Gastroesophageal sphincter (tissue), 4 donors: Measurements from ENCODE around the gene SAMD4A. TPM values are rescaled to one million over a fixed set of nuclear protein-coding genes. Genes with fewer than 3 reads are reported as not detected.

Experiments
- ATAC-seq: fragments of 150-250 bp; one replicate; pipeline ENCODE4 v1.9.1; 2016; ENCODE audit warnings: mild to moderate bottlenecking, moderate library complexity
- H3K27ac ChIP-seq, 4 donors: fragments of 200-600 bp; sonication (generic) in 3 of 4; 1 replicate in 3 of 4; 2 replicates in 1 of 4; pipeline ENCODE4 v1.5.1; 2016 to 2019
- H3K27me3 ChIP-seq: fragments of 200-600 bp; sonication (generic); one replicate; pipeline ENCODE4 v1.5.1; 2019
- H3K36me3 ChIP-seq, 2 donors: fragments of 200-600 bp; sonication (generic); one replicate each; pipeline ENCODE4 v1.5.1; 2019; ENCODE audit warnings: control low read depth in 1 of 2
- H3K4me1 ChIP-seq, 3 donors: fragments of 200-600 bp; sonication (generic); 1 replicate in 2 of 3; 2 replicates in 1 of 3; pipeline ENCODE4 v1.5.1; 2016 to 2019; ENCODE audit warnings: control low read depth in 2 of 3
- H3K4me3 ChIP-seq, 2 donors: fragments of 200-600 bp; sonication (generic); one replicate each; pipeline ENCODE4 v1.5.1; 2019; ENCODE audit warnings: mild to moderate bottlenecking in 1 of 2, moderate library complexity in 1 of 2
- H3K9me3 ChIP-seq, 3 donors: fragments of 200-600 bp; sonication (generic); one replicate each; pipeline ENCODE4 v1.5.1; 2017 to 2019; ENCODE audit warnings: control low read depth in 2 of 3
- EP300 ChIP-seq: sonication (generic); formaldehyde crosslinking; IDR thresholded peaks from one replicate; pipeline ENCODE4 v1.6.1; 2017; ENCODE audit warnings: antibody characterized with exemption, mild to moderate bottlenecking
- POLR2A ChIP-seq, 2 donors: fragments of 450-650 bp; IDR thresholded peaks; one replicate each; pipeline ENCODE4 v1.6.1; 2017; ENCODE audit warnings: antibody characterized with exemption in 2 of 2, mild to moderate bottlenecking in 2 of 2, moderate library complexity in 1 of 2
- POLR2AphosphoS5 ChIP-seq: sonication (generic); formaldehyde crosslinking; IDR thresholded peaks from one replicate; pipeline ENCODE4 v1.6.1; 2017; ENCODE audit warnings: antibody characterized with exemption
- WGBS, 2 donors: methylation state at CpG; one replicate each; pipeline ENCODE4 v1.1.5; 2018; ENCODE audit warnings: low coverage in 1 of 2; 5-methylcytosine and 5-hydroxymethylcytosine counted together
- total RNA-seq, 4 donors: library from RNA; depleted of rRNA; stranded (reverse); fragments of >200 nt; gene quantifications; one replicate each; pipeline ENCODE4 v1.1.0, GENCODE V29; 2016
- TF ChIP-seq, protein P1 (sequence below), 4 experiments: fragments of 200-600 bp in 2 of 4; fragments of 450-650 bp in 2 of 4; sonication (generic) in 1 of 4; IDR thresholded peaks; one replicate each; pipeline ENCODE4 v1.5.1; 2017 to 2019; ENCODE audit warnings: antibody characterized with exemption in 4 of 4, mild to moderate bottlenecking in 2 of 4, moderate library complexity in 2 of 4

Gene SAMD4A
- total RNA-seq, 4 donors from 2014 or later, result 65.2 to 163 (median 89.7) TPM

- WGBS, 2 donors, result 56 to 70% methylated on average over 2 to 6 of the region's 6 CpGs
- no peak overlapping the region for H3K27ac ChIP-seq
- no peaks in the 10 kb centered on the region for H3K27me3 ChIP-seq
- no peak overlapping the region for H3K4me3 ChIP-seq
- H3K9me3 ChIP-seq, result no peaks in the 10 kb centered on the region
- no peaks in the 10 kb centered on the region for H3K4me1 ChIP-seq
- no peaks in the 10 kb centered on the region for H3K36me3 ChIP-seq
- ATAC-seq, result no peak
- TF ChIP-seq POLR2A (IDR thresholded peaks at IDR 0.05) (no peak), EP300 (no peak), POLR2AphosphoS5 (no peak)
- TF ChIP-seq, protein P1, sequence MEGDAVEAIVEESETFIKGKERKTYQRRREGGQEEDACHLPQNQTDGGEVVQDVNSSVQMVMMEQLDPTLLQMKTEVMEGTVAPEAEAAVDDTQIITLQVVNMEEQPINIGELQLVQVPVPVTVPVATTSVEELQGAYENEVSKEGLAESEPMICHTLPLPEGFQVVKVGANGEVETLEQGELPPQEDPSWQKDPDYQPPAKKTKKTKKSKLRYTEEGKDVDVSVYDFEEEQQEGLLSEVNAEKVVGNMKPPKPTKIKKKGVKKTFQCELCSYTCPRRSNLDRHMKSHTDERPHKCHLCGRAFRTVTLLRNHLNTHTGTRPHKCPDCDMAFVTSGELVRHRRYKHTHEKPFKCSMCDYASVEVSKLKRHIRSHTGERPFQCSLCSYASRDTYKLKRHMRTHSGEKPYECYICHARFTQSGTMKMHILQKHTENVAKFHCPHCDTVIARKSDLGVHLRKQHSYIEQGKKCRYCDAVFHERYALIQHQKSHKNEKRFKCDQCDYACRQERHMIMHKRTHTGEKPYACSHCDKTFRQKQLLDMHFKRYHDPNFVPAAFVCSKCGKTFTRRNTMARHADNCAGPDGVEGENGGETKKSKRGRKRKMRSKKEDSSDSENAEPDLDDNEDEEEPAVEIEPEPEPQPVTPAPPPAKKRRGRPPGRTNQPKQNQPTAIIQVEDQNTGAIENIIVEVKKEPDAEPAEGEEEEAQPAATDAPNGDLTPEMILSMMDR (IDR thresholded peaks at IDR 0.05), result no peak
Observed at GRCh38 chr14:54812617-54813016, 245.7 kb downstream of the SAMD4A start.

DNA sequence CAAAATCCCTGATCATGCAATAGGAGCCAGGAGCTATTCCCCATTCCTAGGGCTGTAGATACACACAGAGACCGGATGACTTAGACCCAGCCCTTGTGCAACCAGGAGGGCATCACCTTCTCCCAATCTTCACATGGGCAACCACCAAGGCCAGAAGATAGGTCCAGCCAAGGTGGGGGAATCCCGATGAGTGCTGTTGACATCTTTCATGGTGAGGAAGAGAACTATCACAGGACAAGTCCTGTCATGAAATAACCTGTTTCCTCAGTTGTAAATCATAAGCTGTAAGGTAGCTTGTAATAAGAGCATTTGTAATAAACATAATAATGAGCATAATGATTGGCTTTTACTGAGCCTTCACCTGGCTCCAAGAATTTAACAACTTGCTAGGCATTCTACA lies 246.2 kb downstream of the SAMD4A start:
- ATAC-seq, result no peak
- no peak overlapping the region for H3K27ac ChIP-seq
- 83 to 94% methylated on average over 2 of the region's 2 CpGs for WGBS, 2 donors

DNA sequence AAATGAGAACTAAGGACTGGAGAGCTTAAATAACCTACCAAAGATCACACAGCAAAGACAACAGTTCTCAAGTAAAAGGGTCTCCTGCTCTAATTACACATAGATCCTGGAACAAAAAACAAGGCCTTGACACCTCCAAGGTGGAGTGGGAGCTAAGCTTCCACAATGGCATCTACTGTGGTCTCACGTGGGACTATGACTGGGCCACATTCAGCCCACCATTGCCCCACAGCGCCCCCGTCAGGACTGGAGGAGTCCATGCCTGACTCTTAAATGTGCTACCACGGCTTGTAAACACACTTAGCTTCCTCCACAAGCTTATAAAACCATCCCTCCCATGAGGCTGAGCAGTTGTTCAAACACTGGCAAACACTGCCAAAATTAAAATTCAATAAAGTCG lies 247.1 kb downstream of the SAMD4A start:
- 63 to 94% methylated on average over 2 to 4 of the region's 5 CpGs for WGBS, 2 donors
- Histone ChIP-seq H3K27ac (no peak overlapping the region), H3K4me3 (no peak overlapping the region), H3K9me3 (no peaks in the 10 kb centered on the region), H3K36me3 (no peaks in the 10 kb centered on the region), H3K4me1 (no peaks in the 10 kb centered on the region), H3K27me3 (no peaks in the 10 kb centered on the region)
- no peak for ATAC-seq
- TF ChIP-seq POLR2A (IDR thresholded peaks at IDR 0.05) (no peak), EP300 (no peak), POLR2AphosphoS5 (no peak)
- TF ChIP-seq, protein P1 (IDR thresholded peaks at IDR 0.05), result no peak

More for the DNA sequence above, 246.2 kb downstream of the SAMD4A start:
- H3K4me1 ChIP-seq, result no peaks in the 10 kb centered on the region
- H3K36me3 ChIP-seq, result no peaks in the 10 kb centered on the region
- TF ChIP-seq EP300, result no peak
- no peak for TF ChIP-seq POLR2AphosphoS5
- no peaks in the 10 kb centered on the region for H3K9me3 ChIP-seq
- H3K4me3 ChIP-seq, result no peak overlapping the region
- H3K27me3 ChIP-seq, result no peaks in the 10 kb centered on the region

DNA sequence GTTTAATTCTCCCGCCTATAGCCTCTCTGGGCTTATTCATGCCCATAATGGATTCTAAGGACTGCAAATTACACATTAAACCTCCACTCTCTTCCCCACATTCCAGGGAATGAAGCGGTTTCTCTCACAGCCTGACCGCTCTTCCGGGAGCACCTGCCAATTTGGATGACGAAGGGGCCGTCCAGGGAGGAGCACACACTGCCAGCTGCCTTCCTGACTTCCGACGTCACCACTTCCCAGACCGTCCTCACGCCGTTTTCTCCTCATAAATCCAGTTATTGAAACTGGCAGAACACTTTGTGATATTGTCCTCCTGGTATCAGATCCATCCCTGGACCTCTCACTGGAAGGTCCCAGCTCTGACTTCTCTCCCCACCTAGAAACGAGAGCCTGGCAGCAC lies 248.1 kb downstream of the SAMD4A start:
- Histone ChIP-seq H3K4me3 (no peak overlapping the region), H3K36me3 (no peaks in the 10 kb centered on the region), H3K27ac (no peak overlapping the region), H3K9me3 (no peaks in the 10 kb centered on the region), H3K27me3 (no peaks in the 10 kb centered on the region), H3K4me1 (no peaks in the 10 kb centered on the region)
- TF ChIP-seq, protein P1 (IDR thresholded peaks at IDR 0.05), result no peak
- no peak for TF ChIP-seq EP300
- TF ChIP-seq POLR2AphosphoS5, result no peak
- TF ChIP-seq POLR2A (IDR thresholded peaks at IDR 0.05), result no peak
- no peak for ATAC-seq
- 70 to 83% methylated on average over 9 to 11 of the region's 12 CpGs for WGBS, 2 donors

GRCh38 chr14:54815515-54815914 lies 248.6 kb downstream of the SAMD4A start:
- 83 to 100% methylated on average over 1 to 2 of the region's 6 CpGs for WGBS, 2 donors

More at GRCh38 chr14:54815515-54815914, 248.6 kb downstream of the SAMD4A start:
- H3K36me3 ChIP-seq, result no peaks in the 10 kb centered on the region
- no peaks in the 10 kb centered on the region for H3K9me3 ChIP-seq
- ATAC-seq, result no peak
- H3K27me3 ChIP-seq, result no peaks in the 10 kb centered on the region
- no peaks in the 10 kb centered on the region for H3K4me1 ChIP-seq
- H3K4me3 ChIP-seq, result no peak overlapping the region
- H3K27ac ChIP-seq, result no peak overlapping the region
- TF ChIP-seq POLR2AphosphoS5 (no peak), POLR2A (IDR thresholded peaks at IDR 0.05) (no peak), EP300 (no peak)
- TF ChIP-seq, protein P1 (IDR thresholded peaks at IDR 0.05), result no peak
